ENCODE data around the gene KLHL17. TPM values are rescaled to one million over a fixed set of nuclear protein-coding genes. Genes with fewer than 3 reads are reported as not detected.
A peak's percentile ranks its signal among the peaks of the same experiment; 100 is the strongest.

Gene KLHL17
- total and polyA plus RNA-seq, 9 of the 15 experiments (the other 6 are each of a cell fraction or from before 2014, with no cell fraction given), result 0.14 to 84.8 (median 13.0) TPM

GRCh38 chr1:1004780-1005697 is 44.7 kb downstream of the KLHL17 start (continued):
- TF ChIP-seq ZNF639 (CRISPR knock-in tag; conservative IDR thresholded peaks at IDR 0.05 in 1 of 2, IDR thresholded peaks at IDR 0.05 in 1 of 2) (peak in 1 of 2 experiments; percentile 38; a peak in 1 of 4 replicates), PRMT5 (CRISPR knock-in tag; IDR thresholded peaks at IDR 0.05) (no peak), EWSR1 (IDR thresholded peaks at IDR 0.05; ENCODE audit: borderline replicate concordance, low read depth, partially characterized antibody) (no peak), ELF2 (CRISPR knock-in tag; IDR thresholded peaks at IDR 0.05) (peak; percentile 79; the same call in 1 of the 2 replicates), NBN (IDR thresholded peaks at IDR 0.05; ENCODE audit: low read depth) (no peak), PRPF4 (IDR thresholded peaks at IDR 0.05; ENCODE audit: insufficient read depth, low read depth, low read length, poor library complexity, severe bottlenecking) (no peak), SNIP1 (IDR thresholded peaks at IDR 0.05; ENCODE audit: low read depth) (no peak), NFXL1 (CRISPR knock-in tag; IDR thresholded peaks at IDR 0.05) (no peak), MTA3 (IDR thresholded peaks at IDR 0.05; ENCODE audit: borderline replicate concordance) (peak; percentile 89; the same call in 1 of the 2 replicates), IFI16 (CRISPR knock-in tag; IDR thresholded peaks at IDR 0.05) (no peak), MYNN (IDR thresholded peaks at IDR 0.05) (peak; percentile 38; the same call in 1 of the 2 replicates), MYNN (CRISPR knock-in tag; IDR thresholded peaks at IDR 0.05) (no peak), GATAD2A (IDR thresholded peaks at IDR 0.05) (peak; percentile 77; the same call in 1 of the 2 replicates), SRSF1 (IDR thresholded peaks at IDR 0.05; ENCODE audit: low read depth, low read length) (no peak), ZFX (CRISPR knock-in tag; IDR thresholded peaks at IDR 0.05) (peak; percentile 60), ZSCAN29 (IDR thresholded peaks at IDR 0.05) (no peak), STAT5B (CRISPR knock-in tag; IDR thresholded peaks at IDR 0.05) (no peak), MITF (IDR thresholded peaks at IDR 0.05) (no peak), ZNF766 (CRISPR knock-in tag; conservative IDR thresholded peaks at IDR 0.05) (peak; percentile 80; the same call in 1 of the 2 replicates), CREM (IDR thresholded peaks at IDR 0.05; ENCODE audit: low read depth) (peak; percentile 48), ZBTB34 (CRISPR knock-in tag; IDR thresholded peaks at IDR 0.05) (no peak), ZNF436 (CRISPR knock-in tag; IDR thresholded peaks at IDR 0.05) (no peak), PTRF (tag; IDR thresholded peaks at IDR 0.05) (0 out of 2 replicates have a peak, but pooled peaks have one; percentile 55), ZNF197 (CRISPR knock-in tag; IDR thresholded peaks at IDR 0.05; ENCODE audit: low read depth) (no peak), TEAD2 (tag; IDR thresholded peaks at IDR 0.05) (peak; percentile 51; the same call in 1 of the 2 replicates), ZNF140 (CRISPR knock-in tag; IDR thresholded peaks at IDR 0.05) (no peak)
